Stimulated activated CD8-positive, alpha-beta memory T cell treated with anti-CD3 and anti-CD28 coated beads, Interleukin-12 subunit alpha, Interleukin-12 subunit beta, amount 100 ng/mL, for 24 hours (primary cell): Measurements from ENCODE around the gene SPTBN5.

ENCODE experiments used
- DNase-seq: peaks from one replicate; pipeline ENCODE4 v3.0.0-alpha.2; 2020; ENCODE audit errors: extremely low read depth

The SPTBN5 gene

GRCh38 chr15:41903782-41904181 lies 9.9 kb upstream of the SPTBN5 start:
- DNase-seq = no peak

GRCh38 chr15:41901431-41901830 lies 7.6 kb upstream of the SPTBN5 start:
- DNase-seq = no peak

- DNase-seq = no peak
These were observed 6.9 kb upstream of the SPTBN5 start for GRCh38 chr15:41900526-41901380.

- no peak for DNase-seq
These were observed 6.1 kb upstream of the SPTBN5 start for GRCh38 chr15:41899854-41900442.

DNA sequence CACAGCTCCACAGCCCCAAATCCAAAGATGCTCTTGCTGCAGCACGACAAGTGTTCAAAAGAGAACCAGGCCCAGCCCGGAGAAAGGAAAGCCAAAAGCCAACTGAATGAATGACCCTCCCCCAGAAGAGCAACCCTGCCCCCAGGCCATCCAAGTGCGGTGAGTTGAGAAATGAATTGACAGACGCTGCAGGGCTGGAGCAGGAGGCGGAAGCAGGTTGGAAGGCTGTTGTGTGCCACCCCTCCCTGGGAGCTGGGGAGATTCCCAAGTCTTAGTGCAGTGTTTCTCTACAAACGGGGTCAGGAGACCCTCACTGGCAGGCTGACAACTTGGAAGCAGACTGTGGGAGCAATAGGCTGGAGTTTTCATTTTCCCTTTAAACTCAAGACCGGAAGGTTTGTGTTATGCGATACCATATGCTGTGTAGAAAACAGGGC lies 3.5 kb upstream of the SPTBN5 start:
- DNase-seq = no peak

DNA sequence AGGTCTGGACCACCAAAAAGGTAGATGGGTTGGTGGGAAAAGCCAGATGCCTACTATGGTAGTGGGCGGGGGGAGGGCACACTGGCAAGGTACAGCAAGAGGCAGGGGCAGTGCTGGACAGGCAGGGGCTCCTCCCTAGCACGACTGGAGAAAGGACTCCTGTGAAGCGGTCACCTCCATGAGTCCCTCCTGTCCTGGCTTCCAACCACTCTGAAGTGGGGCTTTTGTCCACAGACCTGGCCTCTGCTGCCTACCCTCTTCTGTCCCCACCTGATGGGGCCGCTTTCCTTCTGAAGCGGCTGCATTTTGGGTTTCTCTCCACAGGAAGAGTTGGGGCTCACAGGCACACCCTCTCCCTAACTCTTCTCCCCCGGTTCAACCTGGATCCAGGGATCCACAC lies 2.7 kb upstream of the SPTBN5 start:
- DNase-seq = no peak

- no peak for DNase-seq
These were observed 2.1 kb upstream of the SPTBN5 start for GRCh38 chr15:41895957-41896356.

- DNase-seq = no peak
These were observed 1.6 kb upstream of the SPTBN5 start for GRCh38 chr15:41895491-41895890.

- peak; percentile 47 for DNase-seq
These were observed 1.1 kb upstream of the SPTBN5 start for GRCh38 chr15:41894791-41895463.

DNA sequence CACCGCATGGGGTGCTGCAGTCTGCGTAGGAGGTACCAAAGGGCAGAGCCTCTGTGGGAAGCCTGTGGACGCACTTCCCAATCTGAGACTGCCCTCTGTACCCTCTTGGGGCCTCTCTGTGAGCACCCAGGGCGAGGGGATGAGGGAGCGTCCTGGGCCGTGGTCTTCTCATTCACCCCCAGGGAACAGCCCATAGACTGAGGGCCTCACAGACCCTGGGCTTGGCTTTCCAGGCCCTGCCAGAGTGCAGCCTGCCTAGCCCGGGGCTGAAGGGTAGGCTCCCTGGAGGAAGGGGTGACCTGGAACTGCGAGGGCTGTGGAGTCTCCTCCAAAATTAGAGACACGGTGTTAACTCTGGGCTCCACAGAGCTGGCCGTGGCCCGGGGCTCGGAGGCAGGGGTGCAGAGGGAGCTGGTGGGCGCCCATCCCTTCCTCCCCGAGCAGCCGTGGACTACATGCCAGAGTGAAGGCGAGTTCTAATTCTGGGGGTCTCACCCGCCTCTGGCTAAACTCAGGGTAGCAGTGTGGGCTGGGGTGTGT lies 468 bp upstream of the SPTBN5 start:
- no peak for DNase-seq

- no peak for DNase-seq
These were observed 1.0 kb downstream of the SPTBN5 start for GRCh38 chr15:41892621-41893421.

DNA sequence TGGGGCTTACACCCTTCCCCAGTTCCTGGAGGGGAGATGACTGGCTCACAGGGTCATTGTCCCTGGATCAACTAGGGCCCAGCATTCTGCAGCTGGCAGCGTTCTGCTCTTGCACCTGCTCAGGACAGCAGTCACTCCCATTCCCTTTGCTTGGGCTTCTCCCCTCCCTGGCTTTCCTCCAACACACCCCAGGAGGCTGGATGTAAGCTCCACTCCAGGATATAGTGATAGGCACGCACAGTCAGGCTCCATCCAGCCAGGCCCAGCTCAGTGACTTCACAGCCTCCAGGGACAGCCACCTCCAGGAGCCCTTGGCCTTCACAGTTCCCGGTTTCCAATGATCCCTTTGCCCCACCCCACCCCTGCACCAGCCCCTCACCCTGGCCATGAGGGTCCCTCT lies 1.9 kb downstream of the SPTBN5 start:
- no peak for DNase-seq

DNA sequence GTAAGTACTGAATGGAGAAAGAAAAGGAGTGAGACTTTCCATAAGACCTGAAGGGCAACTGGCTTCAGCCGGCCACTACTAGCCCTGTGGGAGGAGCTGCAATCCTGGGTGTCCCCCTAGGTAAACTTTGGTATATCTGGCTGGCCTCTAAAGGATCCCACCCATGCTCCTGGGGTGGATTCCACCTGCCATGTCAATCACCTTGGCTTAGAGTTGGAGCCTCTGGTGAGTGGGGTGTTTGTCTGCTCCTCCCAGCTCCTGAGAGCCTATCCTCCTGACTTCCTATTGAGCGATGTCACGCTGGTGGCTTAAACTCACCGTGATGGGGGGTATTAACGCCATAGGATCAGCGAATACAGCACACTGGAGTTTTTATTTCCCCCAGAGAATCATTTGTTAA lies 2.6 kb downstream of the SPTBN5 start:
- no peak for DNase-seq

DNA sequence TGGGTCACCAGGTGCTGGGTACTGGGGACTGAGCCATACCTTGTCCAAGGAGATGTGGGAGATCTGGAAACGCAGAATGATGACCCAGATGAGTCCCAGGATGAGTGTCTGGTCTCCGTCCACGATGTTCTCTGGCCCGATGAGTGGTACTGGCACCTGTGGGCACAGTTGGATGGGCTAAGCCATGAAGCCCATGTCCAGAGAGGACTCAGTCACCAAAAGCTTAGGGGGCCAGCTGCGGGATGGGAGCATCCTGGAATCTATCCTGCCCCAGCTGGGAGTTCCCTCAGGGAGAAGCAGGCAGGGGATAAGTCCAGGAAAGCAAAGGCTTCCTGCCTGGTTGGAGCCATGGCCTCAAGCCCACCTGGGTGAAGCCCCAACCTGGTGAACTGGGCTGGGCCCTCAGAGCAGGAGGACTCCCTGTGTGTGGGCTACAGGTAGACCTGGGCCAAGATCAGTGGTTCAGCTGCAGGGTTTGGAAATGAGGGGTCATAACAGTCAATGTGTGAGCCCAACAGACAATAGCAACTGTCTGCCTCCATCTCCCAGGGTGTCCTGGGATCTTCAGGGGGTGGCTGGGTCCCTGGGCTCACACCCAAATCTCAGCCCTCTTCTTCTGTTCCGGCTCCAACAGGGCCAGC lies 3.7 kb downstream of the SPTBN5 start:
- DNase-seq = no peak

DNA sequence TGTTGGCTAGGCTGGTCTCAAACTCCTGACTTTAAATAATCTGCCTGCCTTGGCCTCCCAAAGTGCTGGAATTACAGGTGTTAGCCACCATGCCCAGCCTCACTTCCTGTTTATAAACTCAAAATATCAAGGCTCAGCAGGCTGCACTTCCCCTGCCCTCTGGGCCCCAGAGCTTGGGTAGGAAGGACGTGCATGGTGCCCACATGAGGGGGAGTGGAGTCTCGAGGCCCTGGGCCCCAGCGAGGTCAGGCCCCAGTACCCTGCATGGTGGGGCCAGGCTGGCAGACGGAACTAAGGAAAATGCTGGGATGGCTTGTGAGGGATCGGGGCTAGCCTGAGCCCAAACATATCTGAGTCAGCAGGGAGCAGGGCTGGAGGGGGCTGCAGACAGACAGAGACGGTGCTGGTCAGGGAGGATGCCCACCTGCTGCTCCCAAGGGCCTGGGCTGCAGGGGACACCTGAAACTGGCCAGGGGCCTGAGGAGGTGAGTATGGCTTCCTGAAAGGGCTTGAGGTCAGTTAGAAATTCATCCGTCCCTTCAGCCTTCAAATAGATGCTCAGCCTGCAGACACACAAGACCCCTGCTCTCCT lies 5.1 kb downstream of the SPTBN5 start:
- DNase-seq = no peak

- no peak for DNase-seq
These were observed 6.0 kb downstream of the SPTBN5 start for GRCh38 chr15:41887893-41888292.

- DNase-seq = no peak
These were observed 6.7 kb downstream of the SPTBN5 start for GRCh38 chr15:41887161-41887560.

DNA sequence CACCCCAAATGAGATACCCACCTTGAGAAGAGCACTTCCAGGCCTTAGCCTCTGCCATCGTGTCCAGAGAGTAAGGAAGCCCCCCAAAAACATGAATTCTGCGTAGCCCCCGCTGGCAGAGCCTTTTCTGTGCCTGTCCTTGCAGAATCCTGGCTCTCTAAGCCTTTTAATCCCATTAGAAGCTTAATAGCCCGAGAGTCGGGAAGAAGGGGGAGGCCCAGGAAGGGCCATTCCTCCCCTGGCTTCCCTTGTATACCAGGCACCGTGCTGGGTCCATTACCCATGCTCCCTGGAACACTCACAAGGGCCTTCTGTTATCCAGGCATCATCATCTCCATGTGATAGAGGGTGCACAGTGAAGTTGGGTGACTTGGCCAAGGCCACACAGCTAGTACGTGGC lies 7.1 kb downstream of the SPTBN5 start:
- no peak for DNase-seq

GRCh38 chr15:41885841-41886240 lies 8.0 kb downstream of the SPTBN5 start:
- no peak for DNase-seq

DNA sequence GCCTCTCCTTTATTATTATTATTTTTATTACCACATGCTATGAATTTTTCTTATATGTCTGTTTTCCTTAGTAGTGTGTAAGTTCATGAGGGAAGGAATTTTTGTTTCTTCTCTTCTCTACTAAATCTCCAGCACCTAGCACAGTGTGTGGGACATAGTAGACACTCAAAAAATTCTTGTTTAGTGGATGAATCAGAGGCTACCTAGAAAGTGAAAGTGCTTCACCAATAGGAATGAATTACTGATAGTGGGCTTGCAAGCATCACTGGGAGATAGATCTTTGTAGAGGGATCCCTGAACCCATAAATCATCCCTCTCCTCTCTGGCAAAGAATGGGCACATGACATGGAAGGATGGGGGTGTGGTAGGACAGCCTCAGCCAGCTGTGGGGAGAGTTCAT lies 8.5 kb downstream of the SPTBN5 start:
- DNase-seq = no peak

DNA sequence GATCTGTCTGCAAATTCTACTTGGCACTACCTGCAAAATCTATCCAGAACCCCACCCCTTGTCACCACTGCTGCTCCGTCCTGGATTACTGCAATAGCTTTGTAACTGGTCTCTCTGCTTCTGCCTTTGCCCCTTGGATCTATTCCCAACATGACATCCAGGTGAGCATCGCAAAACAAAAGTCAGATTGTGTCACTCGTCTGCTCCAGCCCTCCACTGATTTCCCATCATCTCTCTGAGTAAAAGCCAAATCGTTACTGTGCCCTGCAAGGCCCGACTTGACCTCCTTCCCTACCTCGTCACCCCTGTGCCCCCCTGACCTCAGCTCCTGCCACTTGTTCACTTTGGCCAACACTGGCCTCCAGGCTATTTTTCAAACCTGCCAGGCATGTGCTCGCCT lies 9.4 kb downstream of the SPTBN5 start:
- no peak for DNase-seq
